Type B pancreatic cell (in vitro differentiated cells): ENCODE data around the gene AKAP10. TPM values are rescaled to one million over a fixed set of nuclear protein-coding genes. Genes with fewer than 3 reads are reported as not detected.
"Not testable (repeated sequence)": the region's sequence is repeated elsewhere in the genome, so short reads cannot be mapped to it uniquely, and the experiment has no call there.

ENCODE experiments used
- DNase-seq: peaks from one replicate; pipeline ENCODE4 v3.0.0; 2021; ENCODE audit warnings: mixed read lengths; ENCODE audit not compliant: unreplicated experiment; ENCODE audit errors: extremely low spot score
- H3K27ac Mint-ChIP-seq: 2 replicates; pipeline ENCODE4 v1.8.0; 2021; ENCODE audit warnings: mild to moderate bottlenecking, mixed read lengths
- H3K27me3 Mint-ChIP-seq: 2 replicates; pipeline ENCODE4 v1.8.0; 2021; ENCODE audit warnings: mixed read lengths
- H3K36me3 Mint-ChIP-seq: 2 replicates; pipeline ENCODE4 v1.8.0; 2021; ENCODE audit warnings: mixed read lengths
- H3K4me1 Mint-ChIP-seq: one replicate; pipeline ENCODE4 v1.8.0; 2021; ENCODE audit warnings: mixed read lengths; ENCODE audit not compliant: unreplicated experiment
- H3K4me3 Mint-ChIP-seq: 2 replicates; pipeline ENCODE4 v1.8.0; 2021; ENCODE audit warnings: mild to moderate bottlenecking, mixed read lengths
- H3K9me3 Mint-ChIP-seq: 2 replicates; pipeline ENCODE4 v1.8.0; 2021; ENCODE audit warnings: mixed read lengths
- CTCF ChIP-seq: fragments of 200-600 bp; sonication (generic); conservative IDR thresholded peaks from 2 replicates; pipeline ENCODE4 v1.5.0; 2021; ENCODE audit warnings: antibody characterized with exemption, mild to moderate bottlenecking
- total RNA-seq: library from RNA; stranded (reverse); gene quantifications from 2 replicates; pipeline ENCODE4 v1.2.1, GENCODE V29; 2021; ENCODE audit warnings: low replicate concordance

Gene AKAP10
- total RNA-seq, 1 donor from 2014 or later, result 30.3 TPM

GRCh38 chr17:19896679-19897078 lies 80.9 kb downstream of the AKAP10 start:
- no peaks in the 10 kb centered on the region for H3K9me3 Mint-ChIP-seq
- H3K27ac Mint-ChIP-seq, result no peak overlapping the region
- DNase-seq, result no peak
- no peak overlapping the region for H3K4me3 Mint-ChIP-seq
- H3K27me3 Mint-ChIP-seq, result no peaks in the 10 kb centered on the region
- no peak for TF ChIP-seq CTCF
- peaks cover 5% of the 10 kb centered on the region for H3K36me3 Mint-ChIP-seq
- peaks cover 6% of the 10 kb centered on the region for H3K4me1 Mint-ChIP-seq

DNA sequence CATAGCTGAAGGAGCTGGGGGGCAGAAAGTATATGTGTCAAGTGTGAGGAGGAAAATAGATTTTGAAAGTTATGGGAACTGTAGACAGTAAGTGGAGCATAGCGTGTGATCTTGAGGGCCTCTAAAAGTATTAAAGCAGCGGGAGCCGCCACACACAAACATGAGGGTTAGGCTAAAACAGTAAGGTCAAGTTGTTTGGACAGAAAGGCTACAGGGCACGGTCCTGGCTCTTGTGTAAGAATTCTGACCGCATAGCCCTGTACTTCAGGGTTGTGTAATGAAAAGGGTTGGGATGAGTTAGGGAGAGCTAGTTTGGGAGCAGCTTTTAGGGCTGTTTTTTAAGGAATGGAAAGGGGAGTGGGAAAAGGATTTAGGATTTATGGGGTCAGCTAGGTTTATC lies 87.1 kb downstream of the AKAP10 start:
- H3K9me3 Mint-ChIP-seq, DNase-seq, H3K4me3 Mint-ChIP-seq, H3K27ac Mint-ChIP-seq, H3K27me3 Mint-ChIP-seq, H3K36me3 Mint-ChIP-seq, H3K4me1 Mint-ChIP-seq: not testable (repeated sequence)

DNA sequence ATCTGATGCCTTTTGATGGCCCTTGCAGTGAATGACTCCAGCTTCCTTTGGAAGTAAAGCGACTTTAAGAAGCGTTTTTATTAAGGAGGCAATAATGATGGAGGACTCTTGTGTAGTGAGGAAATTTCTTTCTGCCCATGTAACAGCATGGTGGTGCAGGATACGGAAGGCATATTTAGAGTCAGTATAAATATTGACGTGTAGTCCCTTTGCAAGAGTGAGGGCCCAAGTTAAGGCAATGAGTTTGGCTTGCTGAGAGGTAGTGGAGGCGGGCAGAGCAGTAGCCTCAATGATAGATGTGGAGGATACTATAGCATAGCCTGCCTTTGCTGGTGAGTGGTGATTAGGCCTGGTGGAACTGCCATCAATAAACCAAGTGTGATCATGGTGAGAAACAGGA lies 87.6 kb downstream of the AKAP10 start:
- not testable (repeated sequence) for H3K27me3 Mint-ChIP-seq

GRCh38 chr17:19886116-19886515 lies 91.5 kb downstream of the AKAP10 start:
- no peaks in the 10 kb centered on the region for H3K4me1 Mint-ChIP-seq
- TF ChIP-seq CTCF, result no peak
- DNase-seq, result no peak
- H3K27ac Mint-ChIP-seq, result no peak overlapping the region
- H3K9me3 Mint-ChIP-seq, result no peaks in the 10 kb centered on the region
- H3K36me3 Mint-ChIP-seq, result no peaks in the 10 kb centered on the region
- no peaks in the 10 kb centered on the region for H3K27me3 Mint-ChIP-seq
- H3K4me3 Mint-ChIP-seq, result no peak overlapping the region

More for the DNA sequence above, 87.6 kb downstream of the AKAP10 start:
- H3K4me3 Mint-ChIP-seq, DNase-seq, H3K4me1 Mint-ChIP-seq, H3K36me3 Mint-ChIP-seq, H3K9me3 Mint-ChIP-seq, H3K27ac Mint-ChIP-seq: not testable (repeated sequence)

- no peak for TF ChIP-seq CTCF
- Mint-ChIP-seq H3K4me1 (no peaks in the 10 kb centered on the region), H3K27me3 (no peaks in the 10 kb centered on the region), H3K27ac (no peak overlapping the region), H3K36me3 (no peaks in the 10 kb centered on the region), H3K9me3 (no peaks in the 10 kb centered on the region), H3K4me3 (no peak overlapping the region)
- DNase-seq, result no peak
Observed at GRCh38 chr17:19883537-19884215, 94.0 kb downstream of the AKAP10 start.

DNA sequence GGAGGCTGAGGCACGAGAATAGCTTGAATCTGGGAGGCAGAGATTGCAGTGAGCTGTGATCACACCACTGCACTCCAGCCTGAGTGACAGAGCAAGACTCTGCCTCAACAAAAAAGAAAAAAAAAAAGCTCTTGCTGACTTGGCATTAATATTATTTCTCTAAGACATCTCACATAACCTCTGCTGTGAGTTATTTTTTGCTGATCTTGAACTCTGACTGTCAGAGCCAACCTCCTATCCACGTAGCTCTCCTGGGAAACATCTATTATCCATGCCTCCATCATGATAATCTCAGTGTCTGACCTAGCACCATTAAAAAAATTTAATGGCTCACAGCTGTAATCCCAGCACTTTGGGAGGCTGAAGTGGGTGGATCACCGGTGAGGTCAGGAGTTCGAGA lies 97.2 kb downstream of the AKAP10 start:
- no peak overlapping the region for H3K4me3 Mint-ChIP-seq
- no peaks in the 10 kb centered on the region for H3K36me3 Mint-ChIP-seq
- no peak for TF ChIP-seq CTCF
- no peaks in the 10 kb centered on the region for H3K27me3 Mint-ChIP-seq
- H3K4me1 Mint-ChIP-seq, result no peaks in the 10 kb centered on the region
- H3K27ac Mint-ChIP-seq, result no peak overlapping the region
- no peak for DNase-seq
- no peaks in the 10 kb centered on the region for H3K9me3 Mint-ChIP-seq
